CD4-positive, alpha-beta T cell treated with Interleukin-17A for 1 hour (primary cell): ENCODE data around the gene STUB1.

Source experiments
- DNase-seq: peaks from one replicate; pipeline ENCODE4 v3.0.0-alpha.2; 2020

STUB1 gene

GRCh38 chr16:698911-699671 is 18.9 kb downstream of the STUB1 start:
- DNase-seq: no peak

GRCh38 chr16:700684-701584 is 20.7 kb downstream of the STUB1 start:
- DNase-seq: peak; percentile 54

DNA sequence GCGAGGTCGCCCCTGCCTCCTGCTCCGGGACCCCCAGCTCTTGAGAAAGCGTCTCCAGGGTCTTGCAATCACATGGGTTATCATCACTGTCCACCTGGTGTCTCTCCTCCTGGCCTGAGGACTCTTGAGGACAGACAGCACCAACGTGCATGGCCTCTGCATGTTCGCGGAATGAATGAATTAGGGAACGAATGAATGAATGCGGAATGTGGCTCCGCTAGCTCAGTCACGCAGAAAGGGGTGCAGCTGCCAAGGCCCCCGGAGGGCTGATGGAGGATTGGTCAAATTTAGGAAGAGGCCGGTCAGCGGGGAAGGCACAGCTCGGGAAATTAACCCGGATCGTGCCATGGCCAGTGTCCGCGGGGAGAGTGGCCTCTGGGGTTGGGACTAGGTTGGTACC is 22.1 kb downstream of the STUB1 start:
- no peak for DNase-seq

DNA sequence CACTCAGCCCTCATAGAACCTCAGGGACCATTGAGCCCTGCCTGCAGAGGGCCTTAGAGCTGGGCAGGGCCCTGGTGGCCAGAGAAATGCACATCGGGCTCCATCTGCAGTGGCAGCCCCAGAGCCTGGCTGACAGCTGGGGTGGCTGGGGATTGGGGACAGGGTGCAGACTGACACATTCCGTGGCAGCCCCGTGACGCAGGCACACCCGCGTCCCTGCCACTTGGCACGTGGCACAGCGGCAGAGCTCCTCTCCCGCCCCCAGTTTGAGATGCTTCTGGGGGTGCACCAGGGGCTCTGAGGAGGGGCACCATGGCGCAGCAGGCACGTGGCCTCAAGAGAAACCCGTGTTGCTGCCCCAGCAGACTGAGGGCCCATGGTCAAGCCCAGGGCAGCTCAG is 23.2 kb downstream of the STUB1 start:
- no peak for DNase-seq

GRCh38 chr16:704047-704446 is 23.8 kb downstream of the STUB1 start:
- DNase-seq: no peak

GRCh38 chr16:704552-705380 is 24.6 kb downstream of the STUB1 start:
- DNase-seq: no peak

GRCh38 chr16:705431-706188 is 25.4 kb downstream of the STUB1 start, which contains the start of gene FBXL16:
Gene FBXL16, minus strand, starts transcription at chr16:705801. Its CDS starts 8,396 bp downstream, at chr16:697405.
- DNase-seq: no peak

DNA sequence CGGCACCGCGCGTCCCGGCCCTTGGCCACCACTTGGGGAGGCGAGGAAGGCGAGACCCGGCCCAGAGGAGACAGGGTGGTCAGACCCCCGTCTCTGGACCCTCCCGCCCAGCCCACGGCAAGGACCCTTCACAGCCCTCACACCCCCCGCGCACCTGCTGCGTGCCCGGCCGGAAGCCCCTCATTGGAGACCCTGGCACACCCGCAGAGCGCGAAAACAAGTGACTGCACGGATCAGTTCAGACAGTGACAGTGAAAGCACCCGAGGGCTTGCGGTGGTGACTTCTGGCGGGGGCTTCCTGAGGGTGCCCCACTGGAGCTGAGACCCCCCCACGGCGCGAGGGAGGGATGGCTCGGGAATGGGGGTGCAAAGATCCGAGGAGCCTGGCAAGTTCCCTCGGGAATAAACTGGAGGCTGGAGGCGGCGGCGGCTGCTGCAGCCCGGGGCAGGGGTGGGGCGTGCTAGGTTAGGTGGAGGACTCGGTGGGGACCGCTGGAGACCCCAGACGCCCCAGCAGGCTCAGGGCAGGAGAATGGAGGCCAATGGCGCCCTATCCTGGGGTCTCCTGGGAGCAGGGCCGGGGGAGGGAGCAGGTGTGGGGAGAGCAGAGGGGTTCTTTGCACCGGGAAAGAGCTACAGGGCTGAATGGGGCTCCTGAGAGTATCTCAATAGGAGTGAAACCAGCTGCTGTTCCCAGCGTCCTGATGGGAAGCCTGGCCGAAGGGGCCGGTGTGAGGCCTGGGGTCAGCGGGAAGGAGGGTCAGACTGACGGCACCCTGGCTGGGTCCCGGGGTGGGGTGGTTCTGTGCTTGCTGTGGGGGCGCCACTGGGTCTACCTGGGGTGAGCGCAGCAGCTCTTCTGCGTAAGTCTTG is 26.2 kb downstream of the STUB1 start:
- DNase-seq: no peak

DNA sequence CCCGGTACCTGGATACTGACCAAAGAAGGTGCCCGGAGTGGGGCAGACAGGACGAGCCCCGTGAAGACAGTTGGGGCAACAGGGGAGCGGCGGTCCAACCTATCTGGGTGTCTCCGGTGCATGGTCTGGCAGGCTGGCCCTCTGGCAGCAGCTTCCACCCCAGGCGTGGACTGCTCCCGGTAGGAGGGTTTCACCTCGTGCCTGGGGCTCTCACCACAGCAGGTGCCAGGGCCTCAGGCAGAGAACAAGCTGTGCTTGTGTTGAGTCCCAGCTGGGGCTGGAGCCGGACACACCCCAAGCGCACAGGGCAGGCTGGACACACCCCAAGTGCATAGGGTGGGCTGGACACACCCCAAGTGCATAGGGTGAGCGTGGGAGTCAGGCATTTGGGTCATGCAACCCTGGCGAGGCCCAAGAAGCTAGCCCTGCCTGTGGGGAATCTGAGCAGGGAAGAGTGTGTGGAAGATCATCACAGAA is 26.9 kb downstream of the STUB1 start:
- DNase-seq: no peak

GRCh38 chr16:708019-708418 is 27.8 kb downstream of the STUB1 start:
- DNase-seq: no peak

DNA sequence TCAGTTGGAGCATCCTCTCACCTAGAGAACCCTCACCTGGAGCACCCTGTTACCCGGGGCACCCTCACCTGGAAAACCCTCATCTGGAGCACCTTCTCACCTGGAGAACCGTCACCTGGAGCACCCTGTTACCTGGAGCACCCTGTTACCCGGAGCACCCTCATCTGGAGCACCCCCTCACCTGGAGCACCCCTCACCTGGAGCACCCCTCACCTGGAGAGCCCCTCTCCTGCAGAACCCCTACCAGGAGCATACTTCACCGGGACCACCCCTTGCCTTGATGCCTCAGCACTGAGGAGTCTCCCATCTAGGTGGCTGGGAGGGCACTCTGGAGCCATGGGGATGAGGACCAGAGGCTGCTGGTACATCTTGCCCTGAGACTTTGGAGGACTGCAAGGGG is 28.7 kb downstream of the STUB1 start:
- no peak for DNase-seq

DNA sequence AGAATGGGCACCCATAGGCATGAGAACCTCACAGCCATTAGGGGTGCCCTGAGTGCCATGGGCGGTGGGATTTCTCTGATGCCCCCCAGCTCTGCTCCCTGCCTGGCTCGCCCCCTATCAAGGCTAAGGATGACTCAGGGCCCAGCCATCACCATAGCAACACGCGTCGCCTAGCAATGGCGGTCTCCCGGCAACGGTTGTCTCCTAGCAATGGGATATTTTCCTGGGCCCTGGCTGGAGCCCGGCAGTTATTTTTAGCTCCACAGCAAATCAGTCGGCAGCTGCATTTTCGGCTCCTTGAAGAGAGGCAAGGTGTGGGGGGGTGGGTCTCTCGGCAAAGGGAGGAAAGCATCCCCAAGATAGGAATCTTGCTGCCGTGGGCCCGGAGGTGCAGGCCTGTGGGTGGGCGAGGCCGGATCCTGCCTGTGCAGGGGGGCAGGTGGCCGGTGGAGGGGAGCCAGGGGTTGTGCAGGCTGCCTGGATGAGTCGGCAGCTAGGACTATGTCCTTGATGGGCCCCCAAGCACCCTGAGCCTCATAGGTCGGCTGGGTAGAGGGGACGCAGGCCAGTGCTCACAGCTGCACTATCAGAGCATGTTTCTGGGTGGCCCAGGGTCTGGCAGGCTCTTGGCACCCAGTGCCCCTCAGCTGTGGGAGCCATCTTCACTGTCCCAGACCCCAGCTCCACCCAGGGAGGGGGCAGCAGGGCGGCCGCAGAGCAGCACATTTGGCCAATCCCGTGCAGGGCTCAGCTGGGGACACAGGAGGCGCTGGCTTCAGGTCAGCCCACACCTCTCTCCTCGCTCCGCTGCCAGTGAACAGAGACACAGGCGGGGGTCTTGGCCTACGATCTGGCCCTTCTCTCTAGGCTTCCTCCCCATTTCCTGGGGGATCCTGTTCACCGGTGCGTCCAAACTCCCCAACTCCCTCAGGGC is 29.6 kb downstream of the STUB1 start:
- DNase-seq: no peak

DNA sequence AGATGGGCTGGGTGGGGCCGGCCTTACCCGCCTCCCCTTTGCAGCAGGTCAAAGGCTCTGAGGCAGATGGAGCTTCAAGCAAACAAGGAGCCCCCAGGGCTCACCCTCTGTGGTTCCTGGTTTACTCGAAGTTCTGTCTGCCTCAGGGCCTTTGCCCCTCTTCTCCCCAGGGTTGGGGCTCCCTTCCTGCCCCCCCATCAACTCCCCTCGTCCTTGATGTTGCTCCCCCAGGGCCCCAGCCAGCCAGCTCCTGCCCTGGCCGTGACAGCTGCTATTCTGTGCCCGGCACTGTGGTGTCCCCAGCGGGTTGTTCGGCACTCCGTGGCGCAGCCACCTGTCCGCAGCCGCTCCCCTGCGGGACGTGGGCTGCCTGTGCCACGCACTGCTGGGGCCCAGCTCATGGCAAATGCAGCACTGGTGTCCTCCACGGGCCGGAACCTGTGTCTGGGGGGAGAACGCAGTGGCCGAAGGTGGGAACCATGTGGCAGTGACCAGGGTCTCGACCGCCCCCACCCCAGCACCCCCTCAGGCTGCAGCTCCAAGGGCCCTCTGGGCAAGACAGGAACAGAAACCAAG is 30.4 kb downstream of the STUB1 start:
- DNase-seq: no peak

DNA sequence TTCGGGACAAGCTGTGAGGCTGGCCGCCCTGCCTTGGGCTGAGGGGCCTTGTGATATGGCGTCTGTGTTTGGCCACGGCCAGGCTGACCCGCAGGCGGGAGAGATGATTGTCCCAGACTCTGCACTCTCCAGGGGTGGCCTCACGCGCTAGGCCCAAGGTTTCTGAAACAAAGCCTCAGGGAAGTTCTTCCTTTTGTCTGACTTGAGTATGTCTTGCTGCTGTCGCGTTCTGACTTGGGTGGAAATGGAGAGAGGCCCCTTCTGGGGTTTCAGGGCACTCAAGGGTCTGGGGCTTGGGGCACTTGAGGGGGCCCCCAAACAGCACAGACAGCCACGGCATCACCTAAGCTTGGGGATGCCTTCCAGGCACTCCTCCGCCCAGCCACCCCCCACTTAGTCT is 30.9 kb downstream of the STUB1 start:
- DNase-seq: no peak

DNA sequence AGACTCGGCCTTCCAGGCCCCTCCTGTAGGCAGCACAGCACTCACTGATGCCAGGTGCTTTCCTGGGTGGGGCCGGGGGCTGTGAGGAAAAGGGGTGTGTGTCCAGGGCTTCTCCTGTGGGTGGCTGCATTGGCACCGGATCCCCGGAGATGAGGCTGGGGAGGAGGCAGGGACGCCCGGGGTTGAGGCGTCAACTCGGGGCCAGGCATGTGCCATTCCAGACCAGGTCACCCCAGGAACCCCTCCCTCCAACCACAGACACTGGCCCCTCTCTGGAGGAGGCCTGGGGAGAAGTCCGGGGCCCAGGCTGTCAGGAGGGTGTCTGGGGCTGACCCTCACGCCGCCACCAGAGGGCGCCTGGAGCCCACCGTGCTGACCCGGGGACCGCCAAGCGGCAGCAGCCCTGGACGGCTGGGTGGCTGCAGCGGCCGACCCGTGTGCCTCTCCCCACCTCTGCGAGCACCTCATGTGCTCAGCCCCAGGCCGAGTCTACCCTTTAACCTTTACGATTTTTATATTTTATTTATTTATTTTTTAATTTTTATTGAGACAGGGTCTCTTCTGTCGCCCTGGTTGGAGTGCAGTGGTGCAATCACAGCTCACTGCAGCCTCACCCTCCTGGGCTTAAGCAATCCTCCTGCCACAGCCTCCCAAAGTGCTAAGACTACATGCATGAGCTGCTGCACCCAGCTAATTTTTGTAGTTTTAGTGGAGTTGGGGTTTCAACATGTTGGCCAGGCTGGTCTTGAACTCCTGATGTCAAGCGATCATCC is 31.5 kb downstream of the STUB1 start:
- DNase-seq: peak; percentile 79

GRCh38 chr16:712740-713250 is 32.6 kb downstream of the STUB1 start:
- DNase-seq: peak; percentile 64

GRCh38 chr16:714079-714478 is 33.9 kb downstream of the STUB1 start:
- no peak for DNase-seq
